WTC11 (cell line): ENCODE data around the gene TACR2. TPM values are rescaled to one million over a fixed set of nuclear protein-coding genes. Genes with fewer than 3 reads are reported as not detected.

Source experiments
- ATAC-seq: fragments of 200-7000 bp; cut with Tn5 transposase; 2 replicates; pipeline ENCODE4 v1.10.0; 2021; ENCODE audit warnings: mild to moderate bottlenecking, moderate library complexity
- CTCF ChIA-PET: fragments of 300-600 bp; sonication (Branson Sonifier 250); formaldehyde crosslinking; loops from one replicate; lab custom pipeline; 2021; ENCODE audit warnings: antibody characterized with exemption; lab: Charles Lee
- POLR2A ChIA-PET: fragments of 350-600 bp; sonication (Branson Sonifier 250); formaldehyde crosslinking; loops from one replicate; lab custom pipeline; 2021; ENCODE audit warnings: antibody characterized with exemption; lab: Charles Lee
- DNase-seq: peaks from one replicate; pipeline ENCODE4 v3.0.0; 2021; ENCODE audit warnings: low spot score
- H3K27ac Mint-ChIP-seq: 2 replicates; pipeline ENCODE4 v1.8.0; 2021; ENCODE audit warnings: mixed read lengths
- H3K27me3 Mint-ChIP-seq: 2 replicates; pipeline ENCODE4 v1.8.0; 2021; ENCODE audit warnings: low read depth, mild to moderate bottlenecking, moderate library complexity, mixed read lengths
- H3K36me3 Mint-ChIP-seq: 2 replicates; pipeline ENCODE4 v1.8.0; 2021; ENCODE audit warnings: mixed read lengths
- H3K4me1 Mint-ChIP-seq: 2 replicates; pipeline ENCODE4 v1.8.0; 2022; ENCODE audit warnings: mixed read lengths
- H3K4me3 Mint-ChIP-seq: 2 replicates; pipeline ENCODE4 v1.8.0; 2021; ENCODE audit warnings: mild to moderate bottlenecking, moderate library complexity, mixed read lengths
- H3K9me3 Mint-ChIP-seq: 2 replicates; pipeline ENCODE4 v1.8.0; 2021; ENCODE audit warnings: mixed read lengths
- AR ChIP-seq: fragments of 250-450 bp; sonication (Bioruptor Pico); IDR thresholded peaks from 2 replicates; pipeline ENCODE4 v1.9.0; 2021; ENCODE audit warnings: mild to moderate bottlenecking
- ARID4B ChIP-seq: sonication (generic); formaldehyde crosslinking; IDR thresholded peaks from 2 replicates; pipeline ENCODE4 v1.8.0; 2023; ENCODE audit warnings: missing genetic modification reagents, mild to moderate bottlenecking, borderline replicate concordance
- CREB1 ChIP-seq: sonication (generic); formaldehyde crosslinking; IDR thresholded peaks from 2 replicates; pipeline ENCODE4 v1.8.0; 2023; ENCODE audit warnings: mild to moderate bottlenecking, missing genetic modification reagents
- ERG ChIP-seq: fragments of 250-450 bp; sonication (Bioruptor Pico); IDR thresholded peaks from 2 replicates; pipeline ENCODE4 v1.8.0; 2021; ENCODE audit warnings: mild to moderate bottlenecking
- FOXP1 ChIP-seq: sonication (generic); formaldehyde crosslinking; IDR thresholded peaks from 2 replicates; pipeline ENCODE4 v1.8.0; 2022; ENCODE audit warnings: missing genetic modification reagents, mild to moderate bottlenecking, moderate library complexity, borderline replicate concordance
- GRHL2 ChIP-seq: fragments of 250-450 bp; sonication (Bioruptor Pico); IDR thresholded peaks from 2 replicates; pipeline ENCODE4 v1.8.0; 2022; ENCODE audit warnings: mild to moderate bottlenecking, moderate library complexity; ENCODE audit not compliant: insufficient replicate concordance, severe bottlenecking
- HMGXB4 ChIP-seq: sonication (generic); formaldehyde crosslinking; IDR thresholded peaks from 2 replicates; pipeline ENCODE4 v1.8.1; 2023; ENCODE audit warnings: mild to moderate bottlenecking, moderate library complexity, missing genetic modification reagents
- IRF2 ChIP-seq: sonication (generic); formaldehyde crosslinking; IDR thresholded peaks from 2 replicates; pipeline ENCODE4 v1.8.0; 2022; ENCODE audit warnings: low read depth, missing genetic modification reagents, borderline replicate concordance
- NR1H2 ChIP-seq: sonication (generic); formaldehyde crosslinking; IDR thresholded peaks from 2 replicates; pipeline ENCODE4 v1.9.0; 2021; ENCODE audit warnings: mild to moderate bottlenecking, moderate library complexity, missing genetic modification reagents
- SMAD3 ChIP-seq: sonication (generic); formaldehyde crosslinking; IDR thresholded peaks from 2 replicates; pipeline ENCODE4 v1.8.0; 2022; ENCODE audit warnings: missing genetic modification reagents, mild to moderate bottlenecking, borderline replicate concordance
- SP1 ChIP-seq: sonication (generic); formaldehyde crosslinking; conservative IDR thresholded peaks from 2 replicates; pipeline ENCODE4 v1.8.1; 2022; ENCODE audit warnings: missing genetic modification reagents
- ZNF219 ChIP-seq: sonication (generic); formaldehyde crosslinking; IDR thresholded peaks from 2 replicates; pipeline ENCODE4 v1.8.0; 2023; ENCODE audit warnings: missing genetic modification reagents, mild to moderate bottlenecking, borderline replicate concordance
- total RNA-seq: library from RNA; stranded (reverse); gene quantifications from 3 replicates; pipeline ENCODE4 v1.2.3, GENCODE V29; 2021

The TACR2 gene
- total RNA-seq, 1 experiment from 2014 or later: 0.20 TPM

- TF ChIP-seq HMGXB4 (CRISPR knock-in tag): no peak
- no peak for TF ChIP-seq ERG (CRISPR knock-in tag)
- no peak for TF ChIP-seq IRF2 (CRISPR knock-in tag)
- no peak for TF ChIP-seq SMAD3 (CRISPR knock-in tag)
- TF ChIP-seq SP1 (CRISPR knock-in tag): no peak
- no peak for TF ChIP-seq FOXP1 (CRISPR knock-in tag)
These were observed 26.6 kb upstream of the TACR2 start (continued) for GRCh38 chr10:69443354-69443753.

GRCh38 chr10:69439813-69440506 is 23.2 kb upstream of the TACR2 start:
- POLR2A ChIA-PET: interaction anchor here (0.6 kb wide), 1 partner anchor 32 kb away, joined by 6 read pairs; no protein-coding TSS in a partner anchor
- ATAC-seq (peak; percentile 68), DNase-seq (no peak)
- CTCF ChIA-PET: interaction anchor here (0.5 to 1.5 kb wide), 10 partner anchors 10 to 1412 kb away, joined by 3 to 10 read pairs (median 4); partner anchors contain the start of gene TSPAN15
- Mint-ChIP-seq H3K4me3 (no peak overlapping the region), H3K27ac (no peak overlapping the region), H3K4me1 (peaks cover 6% of the 10 kb centered on the region; the same call in 1 of the 2 replicates), H3K27me3 (peaks cover 9% of the 10 kb centered on the region), H3K9me3 (peaks cover 7% of the 10 kb centered on the region), H3K36me3 (no peaks in the 10 kb centered on the region)
- TF ChIP-seq CREB1 (CRISPR knock-in tag): no peak
- no peak for TF ChIP-seq ZNF219 (CRISPR knock-in tag)
- no peak for TF ChIP-seq ARID4B (CRISPR knock-in tag)
- no peak for TF ChIP-seq AR
- TF ChIP-seq GRHL2: no peak
- no peak for TF ChIP-seq NR1H2 (CRISPR knock-in tag)
